ENCODE data around the gene DMD.

DMD gene

DNA sequence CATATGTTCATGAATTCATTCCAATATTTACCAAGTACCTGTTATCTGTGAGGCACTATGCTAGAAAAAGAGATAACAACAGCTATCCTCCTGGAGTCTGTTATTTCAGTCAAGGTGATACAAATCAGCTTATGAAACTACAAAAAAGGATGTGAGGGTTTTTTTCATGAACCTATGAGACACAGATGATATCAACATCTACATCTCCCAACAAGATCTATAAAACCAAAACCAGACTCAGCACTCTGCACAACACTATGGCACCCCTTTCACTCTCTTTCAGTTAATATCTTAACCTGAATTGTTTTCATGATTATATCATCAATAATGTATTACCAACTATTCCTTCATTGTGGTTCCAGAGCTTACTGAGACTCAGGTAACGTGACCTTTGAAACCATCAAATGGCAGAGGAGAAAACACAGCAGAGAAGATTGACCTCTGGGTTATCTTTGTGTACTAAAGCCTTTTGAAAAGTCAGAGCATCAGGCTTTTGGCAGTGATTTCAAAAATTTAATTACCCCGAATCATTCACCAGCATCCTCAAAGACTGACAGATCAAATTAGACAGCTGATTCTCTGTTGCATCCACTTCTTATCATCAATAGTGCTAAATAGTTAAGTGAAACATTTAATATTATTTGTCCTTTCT, 1894.9 kb downstream of the DMD start:
- DNase-seq, result no peak

DNA sequence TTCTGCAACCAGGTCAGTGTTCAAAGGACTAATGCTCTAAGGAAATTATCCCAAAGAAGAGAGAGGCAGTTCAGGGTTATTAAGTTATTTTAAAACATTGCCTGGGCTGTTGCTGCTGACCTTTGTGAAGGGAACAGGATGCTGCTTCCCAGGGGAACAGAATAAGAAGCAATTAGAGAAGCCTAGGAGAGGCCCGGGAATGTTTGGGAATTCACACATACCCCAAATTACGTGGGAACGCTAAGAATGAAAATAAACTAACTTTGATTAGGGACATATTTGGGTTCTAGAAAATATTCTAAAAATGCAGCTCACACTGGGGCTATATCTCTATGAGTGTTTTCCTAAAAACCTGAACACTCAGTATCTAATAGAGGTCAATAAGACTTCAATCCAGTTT, 1896.4 kb downstream of the DMD start:
- no peak for DNase-seq

DNA sequence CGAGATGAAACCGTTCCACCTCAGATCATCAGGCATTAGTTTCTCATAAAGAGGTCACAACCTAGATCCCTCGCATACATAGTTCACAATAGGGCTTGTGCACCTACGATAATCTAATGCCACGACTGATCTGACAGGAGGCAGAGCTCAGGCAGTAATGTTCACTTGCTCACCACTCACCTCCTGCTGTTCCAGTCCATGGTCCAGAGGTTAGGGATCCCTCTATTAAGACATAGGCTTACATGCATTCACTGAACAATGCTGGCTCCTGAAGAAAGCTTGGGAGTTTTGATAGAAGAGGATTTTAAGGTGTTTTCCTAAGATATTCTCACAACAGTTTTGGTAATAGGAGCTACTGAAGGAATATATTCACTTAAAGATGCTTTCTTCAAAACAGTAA, 1903.4 kb downstream of the DMD start:
- no peak for DNase-seq

DNA sequence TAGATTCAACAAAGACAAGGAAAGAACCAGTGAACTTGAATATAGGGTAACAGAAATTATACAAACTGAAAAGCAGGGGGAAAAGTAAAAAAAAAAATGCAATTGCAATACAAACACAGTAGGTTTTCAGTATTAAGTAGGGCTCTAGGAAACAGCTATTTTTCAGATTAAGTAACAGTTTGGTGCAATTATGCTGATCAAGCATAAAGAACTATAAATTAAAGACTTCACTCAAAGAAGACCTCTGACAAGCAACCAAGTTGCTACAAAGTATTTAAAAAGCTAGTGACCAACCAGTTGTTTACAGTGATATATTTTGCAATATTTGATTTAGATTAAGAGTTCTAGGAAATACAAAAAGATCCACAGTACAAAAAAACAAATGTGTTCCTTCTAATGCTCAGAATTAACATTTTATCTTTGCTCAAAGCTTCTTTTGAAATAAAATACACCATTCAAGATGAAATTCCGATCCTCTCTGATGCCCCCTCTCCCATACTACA, 1908.7 kb downstream of the DMD start:
- no peak for DNase-seq

DNA sequence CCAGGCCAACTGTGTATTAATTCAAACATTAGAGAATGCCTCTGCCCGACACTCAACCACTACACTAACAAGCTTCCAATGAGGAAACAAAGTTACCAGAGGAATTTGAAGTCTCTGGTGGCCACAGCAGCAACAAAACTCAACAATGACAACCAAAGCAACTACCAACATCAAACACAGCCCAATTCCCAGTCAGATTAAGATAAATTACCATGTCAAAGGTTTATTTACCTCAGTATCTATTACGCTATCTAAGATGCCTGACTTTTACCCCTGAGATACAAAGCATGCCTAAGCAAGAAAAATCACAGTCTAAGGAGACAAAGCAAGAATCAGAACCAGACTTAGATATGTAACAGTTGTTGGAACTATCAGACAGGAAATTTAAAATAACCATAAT, 1909.4 kb downstream of the DMD start:
- no peak for DNase-seq

DNA sequence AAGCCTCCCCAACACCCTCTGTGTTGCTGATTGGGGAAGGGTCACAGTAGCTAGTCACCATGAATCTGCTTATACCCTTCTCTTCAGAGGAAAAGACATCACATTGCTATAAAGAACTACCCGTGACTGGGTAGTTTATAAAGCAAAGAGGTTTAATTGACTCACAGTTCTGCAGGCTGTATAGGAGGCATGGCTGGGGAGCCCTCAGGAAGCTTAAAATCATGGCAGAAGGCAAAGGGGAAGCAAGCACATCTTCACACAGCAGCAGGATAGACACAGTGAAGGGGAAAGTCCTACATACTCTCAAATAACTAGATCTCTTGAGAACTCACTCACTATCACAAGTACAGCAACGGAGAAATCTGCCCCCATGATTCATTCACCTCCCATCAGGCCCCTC, 1910.1 kb downstream of the DMD start:
- no peak for DNase-seq

DNA sequence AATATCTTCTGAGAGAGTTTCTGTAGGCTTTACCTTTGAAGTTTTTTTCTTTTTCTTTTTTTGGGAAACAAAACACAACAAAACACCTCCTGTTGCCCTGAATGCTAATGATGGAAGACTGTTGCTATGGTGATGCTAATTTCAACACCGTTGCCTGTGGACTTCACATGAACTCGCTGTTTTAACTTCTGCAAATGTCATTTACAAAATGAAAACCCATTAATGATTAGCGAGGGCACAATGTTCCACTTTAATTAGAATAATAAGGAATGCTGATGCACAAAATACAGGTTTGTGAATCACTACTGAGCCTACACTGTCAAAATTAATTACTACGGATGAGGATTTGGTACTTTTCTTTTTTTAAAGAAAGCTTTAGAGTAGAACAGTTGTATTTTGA, 1912.4 kb downstream of the DMD start:
- no peak for DNase-seq

DNA sequence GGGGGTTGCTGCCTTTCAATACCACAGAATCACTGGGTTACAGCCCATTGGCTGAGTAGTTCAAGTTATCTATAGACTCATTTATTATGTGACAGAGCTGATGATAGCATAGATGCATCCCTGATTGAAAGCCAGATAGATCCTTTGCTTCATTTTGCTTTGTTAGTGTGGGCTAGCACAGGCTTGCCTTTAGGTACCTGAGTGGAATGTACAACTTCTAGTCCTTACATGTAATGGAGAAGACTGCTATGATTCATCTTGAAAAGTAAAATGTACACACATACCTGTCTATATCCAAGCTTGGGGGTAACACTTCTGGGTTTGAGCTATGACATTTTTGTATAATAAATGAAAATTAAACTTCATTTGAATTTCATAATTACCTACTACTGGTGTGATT, 1913.5 kb downstream of the DMD start:
- DNase-seq, result no peak

DNA sequence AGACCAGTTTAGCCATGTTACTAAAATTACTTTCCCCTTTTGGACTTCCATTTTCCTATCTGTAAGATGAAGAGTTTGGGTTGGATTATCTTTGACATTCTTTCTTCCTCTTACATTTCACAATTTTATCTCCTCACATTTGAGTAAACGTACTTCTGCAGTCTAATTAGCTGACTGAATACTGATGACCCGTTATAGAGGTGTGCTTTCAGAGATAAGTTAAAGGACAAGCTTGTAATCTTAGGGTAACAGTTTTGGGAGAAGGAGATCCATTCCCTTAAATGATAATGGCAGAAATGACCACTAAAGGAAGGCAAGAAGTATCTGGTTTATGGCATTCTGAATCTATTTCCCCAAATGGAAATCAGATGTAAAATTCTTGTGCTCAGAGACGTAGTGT, 1916.9 kb downstream of the DMD start:
- no peak for DNase-seq

DNA sequence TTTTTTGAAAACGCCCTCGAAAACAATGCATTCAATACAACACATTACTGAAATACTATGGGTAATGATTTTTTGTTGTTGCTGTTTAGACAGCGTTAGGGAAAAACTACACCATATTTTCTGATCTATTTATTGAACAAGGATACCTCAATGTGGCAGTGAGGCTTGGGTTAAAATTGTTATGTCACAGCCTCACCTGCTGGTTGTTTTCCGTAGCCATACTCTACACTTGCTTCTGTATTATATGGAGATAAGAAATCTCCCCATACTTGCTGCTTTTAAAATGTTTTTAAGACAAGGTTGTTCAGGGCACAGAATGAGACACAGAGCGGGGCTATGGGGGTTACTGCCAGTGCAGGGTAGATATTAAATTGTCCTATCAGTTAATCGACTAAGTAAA, 1917.9 kb downstream of the DMD start:
- DNase-seq, result no peak

DNA sequence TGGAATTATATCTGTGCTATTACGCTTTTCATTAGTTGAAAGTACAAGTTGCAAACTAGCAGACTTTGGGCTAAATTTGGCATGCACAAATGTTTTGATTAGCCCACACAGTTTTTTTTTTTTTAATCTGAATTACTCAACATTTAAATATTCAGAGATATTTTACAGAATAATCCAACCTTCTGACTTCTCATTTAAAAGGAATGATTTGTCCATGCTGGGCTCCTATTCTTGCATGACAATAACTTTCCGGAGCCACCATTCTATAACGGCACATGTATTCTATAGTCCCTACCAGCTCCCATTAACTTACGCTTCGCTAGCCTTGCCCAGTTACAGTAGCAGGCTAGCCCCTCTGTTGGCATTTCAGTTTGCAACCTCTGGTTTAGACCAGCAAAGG, 1920.2 kb downstream of the DMD start:
- DNase-seq, result no peak

DNA sequence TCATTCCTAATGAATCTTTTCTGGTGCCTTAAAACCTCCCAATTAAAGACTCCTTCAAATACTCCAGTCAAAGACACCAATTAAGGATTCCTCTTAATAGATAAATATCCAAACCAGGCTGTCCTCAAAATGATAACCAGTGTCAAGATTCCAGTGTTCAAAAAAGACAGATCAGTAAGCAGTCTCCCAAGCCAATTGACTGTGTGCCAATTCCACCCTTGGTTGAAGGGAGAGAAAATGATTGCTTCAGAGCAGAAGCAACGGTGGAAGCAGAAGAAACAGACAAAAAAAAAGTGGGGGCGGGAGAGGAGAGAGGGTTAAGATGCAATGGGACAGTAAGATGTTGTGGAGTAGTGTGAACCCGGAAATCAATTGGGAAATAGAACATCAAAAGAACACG, 1923.5 kb downstream of the DMD start:
- DNase-seq, result no peak

DNA sequence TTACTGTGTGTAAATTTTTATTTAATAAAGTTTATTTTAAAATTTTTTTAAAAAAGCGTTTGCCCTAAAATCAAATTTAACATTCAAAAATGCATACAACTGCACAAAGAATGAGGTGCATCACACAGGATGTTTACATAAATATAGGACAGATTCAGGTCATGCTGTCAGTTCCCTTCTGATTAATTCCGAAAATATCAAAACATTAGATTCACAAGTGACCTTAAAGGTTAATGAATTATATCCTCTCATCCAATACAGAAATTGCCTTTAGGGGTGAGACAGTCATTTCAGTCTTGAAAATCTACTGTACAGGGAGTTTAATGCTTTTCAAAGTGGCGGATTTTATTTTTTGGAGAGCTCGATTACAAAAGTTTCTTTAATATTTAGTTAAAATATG, 1930.8 kb downstream of the DMD start:
- no peak for DNase-seq

DNA sequence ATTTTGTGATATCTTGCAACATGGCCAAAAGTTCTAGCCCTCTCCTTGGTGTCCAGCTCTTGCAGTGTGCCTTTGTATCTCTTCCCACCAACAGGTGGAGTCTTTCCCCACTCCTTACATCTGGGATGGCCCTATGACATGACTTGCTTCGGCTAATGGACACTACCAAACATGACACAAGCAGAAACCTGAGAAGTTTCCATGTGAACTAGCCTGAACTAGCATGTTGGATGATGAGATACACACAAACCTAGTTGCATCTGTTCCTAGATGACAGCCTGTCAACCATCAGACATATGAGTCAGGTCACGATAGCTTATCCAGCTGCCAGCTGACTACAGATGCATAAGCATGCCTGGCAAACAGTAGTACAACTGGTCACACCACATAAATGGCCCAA, 1932.0 kb downstream of the DMD start:
- DNase-seq, result no peak

DNA sequence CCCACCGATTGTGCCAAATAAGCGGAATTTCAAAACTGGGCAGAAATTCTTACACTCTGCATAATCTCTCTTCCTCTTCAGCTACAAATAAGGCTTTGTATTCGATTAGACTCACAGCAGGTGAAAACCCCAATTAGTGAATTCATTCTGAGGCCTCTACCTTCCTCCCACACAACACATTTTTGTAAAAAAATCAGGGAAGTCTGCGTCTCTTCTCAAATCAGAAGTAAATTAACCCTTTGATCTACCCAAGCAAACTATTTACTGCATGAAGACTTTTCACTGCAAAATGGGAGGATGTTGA, 1938.9 kb downstream of the DMD start:
- no peak for DNase-seq

DNA sequence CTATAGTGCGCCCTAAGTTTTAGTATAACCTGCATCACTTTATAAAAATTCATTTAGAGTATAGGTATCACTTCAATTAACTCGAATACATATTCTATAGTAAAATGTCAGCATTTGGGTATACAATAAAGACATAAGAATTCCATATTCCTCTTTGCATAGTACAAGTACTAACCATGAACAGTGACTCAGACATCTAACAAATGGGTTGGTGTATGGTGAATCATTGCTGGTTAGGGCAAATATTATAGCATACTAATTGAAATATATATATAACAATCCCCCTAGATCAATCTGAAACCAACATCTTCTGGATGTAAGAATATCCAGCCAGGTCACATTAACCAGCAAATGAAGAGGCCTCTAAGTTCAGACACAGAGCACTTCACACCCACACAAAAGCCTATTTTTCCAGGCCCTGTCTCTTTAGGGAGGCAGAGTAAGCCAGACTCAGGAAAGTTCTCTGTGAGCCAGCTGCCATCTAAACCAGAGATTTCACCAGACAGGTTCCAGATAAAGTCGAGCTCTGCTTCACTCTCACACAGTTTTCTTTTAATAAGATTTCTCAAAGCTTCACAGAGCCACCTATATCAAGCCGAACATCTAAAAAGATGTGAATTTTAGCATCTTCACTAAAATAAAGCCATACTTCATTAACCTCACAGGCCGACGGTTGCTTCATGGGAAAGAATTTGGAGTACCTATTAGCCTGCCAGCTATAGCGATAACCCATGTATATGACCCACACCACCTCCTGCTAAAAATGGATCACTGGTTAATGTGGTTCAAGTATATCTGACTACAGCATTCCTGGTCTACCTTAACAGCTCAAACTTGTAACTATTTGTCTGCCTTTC, 1939.5 kb downstream of the DMD start:
- DNase-seq, result no peak

DNA sequence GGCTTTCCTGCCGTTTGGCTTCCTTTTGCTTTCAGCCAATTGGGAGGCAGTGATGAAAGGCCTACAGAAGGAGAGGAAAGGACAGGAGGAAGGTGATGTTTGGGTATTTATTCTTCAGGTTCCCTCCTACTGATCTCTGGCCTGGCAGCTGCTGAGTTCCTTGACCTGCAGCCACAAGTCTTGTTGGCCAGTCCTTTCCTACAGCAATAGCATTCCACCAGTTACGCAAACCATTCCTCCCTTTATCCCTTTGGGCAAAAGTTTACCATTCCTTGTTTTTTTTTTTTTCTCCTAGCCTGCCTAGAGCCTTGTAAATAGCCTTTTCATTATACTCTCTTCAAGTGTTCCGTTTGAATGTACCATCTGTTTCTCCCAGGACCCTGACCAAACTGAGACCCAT, 1941.4 kb downstream of the DMD start:
- DNase-seq, result no peak

DNA sequence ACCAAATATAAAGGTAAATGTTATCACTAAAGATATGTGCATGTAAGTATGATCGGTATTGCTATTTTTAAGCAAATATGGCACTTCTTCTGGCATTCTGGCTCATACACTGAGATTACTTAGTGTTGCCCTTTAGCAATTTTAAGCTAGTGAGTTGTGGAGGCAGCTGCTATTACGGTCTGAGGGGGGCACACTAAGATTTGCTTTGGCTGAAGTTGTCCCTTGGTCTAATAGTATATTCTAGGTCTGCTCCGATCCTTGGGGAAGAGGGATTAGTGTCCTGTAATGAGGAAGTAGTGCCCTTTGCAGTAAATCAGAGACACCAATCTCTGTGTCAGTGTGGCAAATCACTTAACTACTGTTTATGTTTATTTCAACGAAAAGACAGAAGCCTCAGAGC, 1943.0 kb downstream of the DMD start:
- no peak for DNase-seq

DNA sequence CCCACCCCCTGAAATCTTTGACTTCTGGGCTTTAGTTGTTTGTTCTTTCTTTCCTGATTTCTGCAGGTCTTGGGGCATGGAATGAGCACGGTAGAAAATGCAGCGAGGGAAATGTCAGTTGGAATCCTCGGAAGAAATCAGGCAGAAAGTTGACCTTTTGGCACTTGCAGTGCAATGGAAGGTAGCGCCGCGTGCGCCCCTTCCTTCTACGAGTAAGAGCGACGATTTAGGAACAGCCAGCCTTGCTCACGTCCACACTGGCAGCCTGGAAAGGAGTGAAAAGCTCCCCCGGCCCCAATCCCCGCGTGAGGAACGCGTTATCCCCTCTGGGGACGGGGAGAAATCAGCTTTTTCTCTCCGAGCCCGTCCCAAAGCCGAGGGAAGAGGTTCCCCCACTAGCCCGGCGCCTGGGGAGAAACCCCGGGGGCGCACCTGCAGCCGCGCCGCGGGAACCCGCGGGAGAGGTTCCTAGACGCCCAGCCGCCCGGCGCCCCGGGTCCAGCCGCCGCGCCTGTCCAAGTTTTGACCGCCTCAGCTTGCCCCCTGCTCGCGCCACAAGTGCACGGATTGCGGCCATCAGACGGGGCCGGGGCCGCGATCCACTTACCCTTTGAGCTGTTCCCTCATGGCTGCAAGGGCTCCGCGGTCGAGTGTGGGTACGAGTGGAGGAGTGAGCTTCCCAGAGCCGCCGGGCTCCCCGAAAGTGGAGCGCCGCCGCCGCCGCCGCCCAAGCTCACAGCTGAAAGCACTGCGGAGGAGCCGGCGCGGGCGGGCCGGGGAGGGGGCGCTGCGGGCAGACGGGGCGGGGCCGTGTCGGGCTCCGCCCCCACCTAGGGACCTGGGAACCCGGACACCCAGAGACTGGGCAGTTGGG, 1944.9 kb downstream of the DMD start:
- DNase-seq, result no peak

DNA sequence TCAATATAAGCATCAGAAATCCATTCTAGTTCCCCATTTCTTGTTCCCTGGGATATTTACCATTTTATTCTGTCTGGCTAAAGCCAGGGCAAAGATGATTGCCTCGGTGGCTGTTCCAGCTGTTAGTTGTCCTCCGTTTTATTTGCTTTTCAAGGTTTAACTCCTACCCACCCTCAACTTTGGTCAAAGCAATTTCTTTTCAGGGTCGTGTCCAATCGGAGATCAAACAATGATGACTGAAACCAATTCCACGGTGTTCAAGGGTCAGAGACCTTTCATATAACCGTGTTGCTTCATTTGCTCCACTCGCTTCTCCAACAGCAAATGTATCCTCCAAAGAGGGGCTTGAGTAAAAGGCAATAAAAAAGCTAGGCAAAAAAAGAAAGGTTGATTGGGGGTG, 1946.0 kb downstream of the DMD start:
- DNase-seq, result no peak

DNA sequence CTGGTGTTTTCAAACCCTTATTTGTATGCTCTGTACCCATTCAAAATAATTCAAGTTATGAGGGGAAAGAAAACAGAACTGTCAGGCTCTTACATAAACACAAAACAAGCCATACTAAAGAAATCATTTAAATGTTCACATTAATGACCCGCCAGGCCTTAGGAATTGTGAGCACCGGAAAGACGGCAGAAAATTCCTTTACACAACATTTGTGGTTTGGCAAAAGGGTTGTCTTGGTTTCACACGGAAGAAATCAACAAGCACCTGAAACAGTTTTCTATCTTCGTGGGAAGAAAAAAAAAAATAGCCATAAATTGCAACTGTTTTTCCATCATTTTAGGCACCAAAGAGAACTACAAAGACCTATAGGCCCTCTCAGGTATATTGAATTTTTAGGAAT, 1951.0 kb downstream of the DMD start:
- no peak for DNase-seq

DNA sequence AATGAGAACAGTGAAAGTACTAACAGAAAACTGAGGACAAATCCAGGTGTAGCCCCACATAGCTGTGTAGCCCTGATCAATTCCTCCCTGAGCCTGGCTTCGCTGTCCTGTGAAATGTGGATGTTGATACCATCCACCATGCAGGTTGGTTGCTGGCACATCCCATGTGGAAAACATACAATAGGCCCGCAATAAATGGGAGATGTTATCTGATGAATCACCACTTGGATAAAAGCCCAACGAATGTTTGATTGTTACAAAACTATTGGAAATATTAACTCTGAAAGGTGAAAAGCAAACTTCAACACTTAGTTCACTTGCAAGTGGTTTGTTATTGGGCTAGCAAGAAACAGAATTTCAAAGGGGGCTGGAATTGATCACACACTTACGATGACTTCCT, 1953.2 kb downstream of the DMD start:
- no peak for DNase-seq

DNA sequence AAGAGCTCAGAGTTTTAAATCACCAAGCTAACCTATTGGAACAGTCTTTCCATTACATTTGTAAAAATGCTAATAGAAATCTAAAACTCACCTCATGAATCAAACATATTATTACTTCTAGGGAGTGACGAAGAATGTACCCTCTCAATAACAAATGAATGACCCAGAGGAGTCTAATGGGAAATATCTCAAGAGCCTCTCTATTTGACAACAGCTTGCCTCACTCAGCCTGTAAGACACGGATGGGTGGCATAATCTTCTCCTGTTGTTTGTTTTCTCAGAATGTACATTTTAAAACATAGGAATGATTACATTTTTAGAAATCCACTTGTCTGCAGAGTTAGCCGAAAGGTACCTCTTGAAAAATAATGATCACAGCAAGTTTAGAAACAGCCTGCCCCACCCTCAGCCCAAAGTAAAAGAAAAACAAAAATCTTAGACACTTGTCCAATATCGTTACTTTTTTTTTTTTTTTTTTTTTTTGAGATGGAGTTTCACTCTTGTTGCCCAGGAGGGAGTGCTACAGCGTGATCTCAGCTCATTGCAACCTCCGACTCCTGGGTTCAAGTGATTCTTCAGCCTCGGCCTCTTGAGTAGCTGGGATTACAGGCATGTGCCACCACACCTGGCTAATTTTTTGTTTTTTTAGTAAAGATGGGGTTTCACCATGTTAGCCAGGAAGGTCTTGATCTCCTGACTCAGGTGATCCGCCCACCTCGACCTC, 1955.9 kb downstream of the DMD start:
- DNase-seq, result no peak

Measured in stimulated activated CD4-positive, alpha-beta T cell treated with anti-CD3 and anti-CD28 coated beads, Interleukin-1b, Interleukin-23, amount 100 ng/mL, for 48 hours (primary cell).